ENCODE results near the gene SYT2.

The SYT2 gene

GRCh38 chr1:202710070-202711045 is at the start of gene SYT2:
SYT2 (minus strand) TSS chr1:202710454; CDS start chr1:202605772, 104,682 bp downstream.
- DNase-seq (ENCODE audit: low read depth): no peak
- no peak within 1 kb of the TSS for H3K4me3 ChIP-seq (ENCODE audit: control insufficient read depth, low read depth, low read length)
- no peak for TF ChIP-seq CTCF (conservative IDR thresholded peaks at IDR 0.05; ENCODE audit: control insufficient read depth, insufficient read depth, low read depth, low read length)

GRCh38 chr1:202756391-202756790 is 46.1 kb upstream of the SYT2 start:
- no peak for TF ChIP-seq CTCF (conservative IDR thresholded peaks at IDR 0.05; ENCODE audit: control insufficient read depth, insufficient read depth, low read depth, low read length)
- H3K4me3 ChIP-seq (ENCODE audit: control insufficient read depth, low read depth, low read length): no peak overlapping the region
- DNase-seq (ENCODE audit: low read depth): no peak

- no peak overlapping the region for H3K4me3 ChIP-seq (ENCODE audit: control insufficient read depth, low read depth, low read length)
- no peak for TF ChIP-seq CTCF (conservative IDR thresholded peaks at IDR 0.05; ENCODE audit: control insufficient read depth, insufficient read depth, low read depth, low read length)
- DNase-seq (ENCODE audit: low read depth): no peak
Measured at GRCh38 chr1:202754293-202754692, 44.0 kb upstream of the SYT2 start.

GRCh38 chr1:202752774-202753173 is 42.5 kb upstream of the SYT2 start:
- DNase-seq (ENCODE audit: low read depth): no peak
- no peak overlapping the region for H3K4me3 ChIP-seq (ENCODE audit: control insufficient read depth, low read depth, low read length)
- no peak for TF ChIP-seq CTCF (conservative IDR thresholded peaks at IDR 0.05; ENCODE audit: control insufficient read depth, insufficient read depth, low read depth, low read length)

GRCh38 chr1:202750761-202751160 is 40.5 kb upstream of the SYT2 start:
- no peak for DNase-seq (ENCODE audit: low read depth)
- no peak overlapping the region for H3K4me3 ChIP-seq (ENCODE audit: control insufficient read depth, low read depth, low read length)
- TF ChIP-seq CTCF (conservative IDR thresholded peaks at IDR 0.05; ENCODE audit: control insufficient read depth, insufficient read depth, low read depth, low read length): no peak

- H3K4me3 ChIP-seq (ENCODE audit: control insufficient read depth, low read depth, low read length): no peak overlapping the region
- no peak for TF ChIP-seq CTCF (conservative IDR thresholded peaks at IDR 0.05; ENCODE audit: control insufficient read depth, insufficient read depth, low read depth, low read length)
- no peak for DNase-seq (ENCODE audit: low read depth)
Measured at GRCh38 chr1:202750024-202750423, 39.8 kb upstream of the SYT2 start.

Data from fibroblast of mammary gland (primary cell).